Astrocyte (in vitro differentiated cells and primary cell): ENCODE measurements around the gene HESX1. TPM values are rescaled to one million over a fixed set of nuclear protein-coding genes. Genes with fewer than 3 reads are reported as not detected.

Source experiments
- DNase-seq: peaks from one replicate; pipeline ENCODE4 v3.0.0-alpha.2; 2010; ENCODE audit warnings: low read depth
- FAIRE-seq: peaks from 2 replicates; lab custom pipeline; 2011; peaks lifted over from hg19 to GRCh38; lab: Jason Lieb, UNC
- H2AFZ ChIP-seq: 2 replicates; pipeline ENCODE4 v1.6.0; 2012; ENCODE audit warnings: low read depth, low read length, inconsistent platforms
- H3K27ac ChIP-seq: 2 replicates; pipeline ENCODE4 v1.5.1; 2011; ENCODE audit warnings: low read depth, low read length, inconsistent platforms
- H3K27me3 ChIP-seq: 2 replicates; pipeline ENCODE4 v1.6.0; 2011; ENCODE audit warnings: low read length, inconsistent platforms; ENCODE audit not compliant: insufficient read depth
- H3K36me3 ChIP-seq: 2 replicates; pipeline ENCODE4 v1.5.1; 2011; ENCODE audit warnings: low read length, inconsistent platforms; ENCODE audit not compliant: insufficient read depth
- H3K4me1 ChIP-seq: 2 replicates; pipeline ENCODE4 v1.5.1; 2011; ENCODE audit warnings: low read length, inconsistent platforms; ENCODE audit not compliant: insufficient read depth
- H3K4me2 ChIP-seq: 2 replicates; pipeline ENCODE4 v1.6.0; 2012; ENCODE audit warnings: low read length, inconsistent platforms
- H3K4me3 ChIP-seq: 2 replicates; pipeline ENCODE4 v1.5.1; 2011; ENCODE audit warnings: low read depth, mild to moderate bottlenecking, low read length, inconsistent platforms; ENCODE audit not compliant: insufficient read depth
- H3K79me2 ChIP-seq: 2 replicates; pipeline ENCODE4 v1.6.0; 2012; ENCODE audit warnings: mild to moderate bottlenecking, low read length, inconsistent platforms; ENCODE audit not compliant: insufficient read depth
- H3K9ac ChIP-seq: 2 replicates; pipeline ENCODE4 v1.6.0; 2012; ENCODE audit warnings: mild to moderate bottlenecking, low read length, inconsistent platforms
- H3K9me3 ChIP-seq: 2 replicates; pipeline ENCODE4 v1.5.1; 2012; ENCODE audit warnings: low read depth, mild to moderate bottlenecking, low read length, inconsistent platforms; ENCODE audit not compliant: insufficient read depth
- H4K20me1 ChIP-seq: 2 replicates; pipeline ENCODE4 v1.6.0; 2012; ENCODE audit warnings: low read length, inconsistent platforms; ENCODE audit not compliant: insufficient read depth
- H3K27ac Mint-ChIP-seq: one replicate; pipeline ENCODE4 v1.8.0; 2021; ENCODE audit warnings: mild to moderate bottlenecking, mixed read lengths; ENCODE audit not compliant: unreplicated experiment
- H3K27me3 Mint-ChIP-seq: one replicate; pipeline ENCODE4 v1.8.0; 2021; ENCODE audit warnings: low read depth, mixed read lengths; ENCODE audit not compliant: unreplicated experiment
- H3K36me3 Mint-ChIP-seq: one replicate; pipeline ENCODE4 v1.8.0; 2021; ENCODE audit warnings: low read depth, mixed read lengths; ENCODE audit not compliant: unreplicated experiment
- H3K4me1 Mint-ChIP-seq: one replicate; pipeline ENCODE4 v1.8.0; 2021; ENCODE audit warnings: low read depth, mixed read lengths; ENCODE audit not compliant: unreplicated experiment
- H3K4me3 Mint-ChIP-seq: one replicate; pipeline ENCODE4 v1.8.0; 2021; ENCODE audit warnings: mild to moderate bottlenecking, moderate library complexity, mixed read lengths; ENCODE audit not compliant: unreplicated experiment
- H3K9me3 Mint-ChIP-seq: one replicate; pipeline ENCODE4 v1.8.0; 2021; ENCODE audit warnings: mild to moderate bottlenecking, mixed read lengths; ENCODE audit not compliant: unreplicated experiment
- CTCF ChIP-seq: IDR thresholded peaks from 2 replicates; pipeline ENCODE4 v1.5.1; 2011; ENCODE audit warnings: low read depth, mild to moderate bottlenecking, inconsistent platforms, low read length, moderate library complexity; ENCODE audit not compliant: insufficient read depth
- EZH2 ChIP-seq: IDR thresholded peaks from 2 replicates; pipeline ENCODE4 v1.6.1; 2012; ENCODE audit warnings: mild to moderate bottlenecking, low read length, inconsistent platforms; ENCODE audit not compliant: insufficient read depth
- total RNA-seq: library from RNA; stranded (reverse); gene quantifications from 2 replicates; pipeline ENCODE4 v1.2.1, GENCODE V29; 2021

The HESX1 gene
- total RNA-seq, 1 donor from 2014 or later = 1.1 TPM

- H3K36me3 ChIP-seq = no peaks in the 10 kb centered on the region
- no peak overlapping the region for H3K4me3 Mint-ChIP-seq
- FAIRE-seq (no peak), DNase-seq (no peak)
- H3K27ac Mint-ChIP-seq = no peak overlapping the region
- no peaks in the 10 kb centered on the region for H4K20me1 ChIP-seq
- no peak overlapping the region for H3K4me2 ChIP-seq
- H3K27ac ChIP-seq = no peak overlapping the region
- no peaks in the 10 kb centered on the region for H3K4me1 ChIP-seq
- H3K4me1 Mint-ChIP-seq = no peaks in the 10 kb centered on the region
- peaks cover 4% of the 10 kb centered on the region for H3K27me3 Mint-ChIP-seq
- TF ChIP-seq EZH2 = no peak
- TF ChIP-seq CTCF = no peak
- H3K27me3 ChIP-seq = peaks cover 2% of the 10 kb centered on the region
- no peaks in the 10 kb centered on the region for H3K36me3 Mint-ChIP-seq
- no peaks in the 10 kb centered on the region for H3K9me3 ChIP-seq
- peaks cover 2% of the 10 kb centered on the region for H3K9me3 Mint-ChIP-seq
- no peak overlapping the region for H3K4me3 ChIP-seq
- H3K79me2 ChIP-seq = no peaks in the 10 kb centered on the region
- H2AFZ ChIP-seq = peak overlapping the region; percentile 41
- no peak overlapping the region for H3K9ac ChIP-seq
Observed at GRCh38 chr3:57184526-57184925, 15.3 kb downstream of the HESX1 start.

GRCh38 chr3:57179580-57180410, 20.0 kb downstream of the HESX1 start:
- H3K4me1 Mint-ChIP-seq = no peaks in the 10 kb centered on the region
- no peak for FAIRE-seq
- no peak overlapping the region for H3K4me3 Mint-ChIP-seq
- Histone ChIP-seq H3K4me2 (no peak overlapping the region), H3K9ac (no peak overlapping the region), H3K4me3 (no peak overlapping the region), H3K4me1 (no peaks in the 10 kb centered on the region), H3K27ac (no peak overlapping the region), H3K36me3 (no peaks in the 10 kb centered on the region), H2AFZ (peak overlapping the region; percentile 16), H3K9me3 (no peaks in the 10 kb centered on the region), H4K20me1 (no peaks in the 10 kb centered on the region), H3K27me3 (peaks cover 2% of the 10 kb centered on the region), H3K79me2 (no peaks in the 10 kb centered on the region)
- no peak overlapping the region for H3K27ac Mint-ChIP-seq
- TF ChIP-seq EZH2 (no peak), CTCF (peak; percentile 33)
- no peak for DNase-seq
- H3K9me3 Mint-ChIP-seq = peaks cover 2% of the 10 kb centered on the region
- H3K36me3 Mint-ChIP-seq = no peaks in the 10 kb centered on the region
- peaks cover 2% of the 10 kb centered on the region for H3K27me3 Mint-ChIP-seq

- H3K9me3 ChIP-seq = no peaks in the 10 kb centered on the region
- H3K4me3 Mint-ChIP-seq = no peak overlapping the region
- no peak overlapping the region for H3K27ac ChIP-seq
- H3K36me3 Mint-ChIP-seq = no peaks in the 10 kb centered on the region
- H3K4me3 ChIP-seq = no peak overlapping the region
- H3K27me3 ChIP-seq = no peaks in the 10 kb centered on the region
- FAIRE-seq (no peak), DNase-seq (no peak)
- H3K27me3 Mint-ChIP-seq = peaks cover 5% of the 10 kb centered on the region
- no peak overlapping the region for H3K27ac Mint-ChIP-seq
- no peaks in the 10 kb centered on the region for H3K4me1 Mint-ChIP-seq
- H3K79me2 ChIP-seq = no peaks in the 10 kb centered on the region
- TF ChIP-seq CTCF (no peak), EZH2 (no peak)
- H3K4me1 ChIP-seq = no peaks in the 10 kb centered on the region
- H4K20me1 ChIP-seq = no peaks in the 10 kb centered on the region
- no peak overlapping the region for H3K4me2 ChIP-seq
- H3K9ac ChIP-seq = no peak overlapping the region
- H2AFZ ChIP-seq = no peak overlapping the region
- peaks cover 2% of the 10 kb centered on the region for H3K9me3 Mint-ChIP-seq
- no peaks in the 10 kb centered on the region for H3K36me3 ChIP-seq
Observed at GRCh38 chr3:57176045-57176444, 23.7 kb downstream of the HESX1 start.
